Measurements from ENCODE around the gene SH3RF1. TPM values are rescaled to one million over a fixed set of nuclear protein-coding genes. Genes with fewer than 3 reads are reported as not detected.

Gene SH3RF1
- total and polyA plus RNA-seq, 2 of the 8 experiments (the other 6 are each of a cell fraction or from before 2014, with no cell fraction given), result 6.9 to 15.1 TPM

DNA sequence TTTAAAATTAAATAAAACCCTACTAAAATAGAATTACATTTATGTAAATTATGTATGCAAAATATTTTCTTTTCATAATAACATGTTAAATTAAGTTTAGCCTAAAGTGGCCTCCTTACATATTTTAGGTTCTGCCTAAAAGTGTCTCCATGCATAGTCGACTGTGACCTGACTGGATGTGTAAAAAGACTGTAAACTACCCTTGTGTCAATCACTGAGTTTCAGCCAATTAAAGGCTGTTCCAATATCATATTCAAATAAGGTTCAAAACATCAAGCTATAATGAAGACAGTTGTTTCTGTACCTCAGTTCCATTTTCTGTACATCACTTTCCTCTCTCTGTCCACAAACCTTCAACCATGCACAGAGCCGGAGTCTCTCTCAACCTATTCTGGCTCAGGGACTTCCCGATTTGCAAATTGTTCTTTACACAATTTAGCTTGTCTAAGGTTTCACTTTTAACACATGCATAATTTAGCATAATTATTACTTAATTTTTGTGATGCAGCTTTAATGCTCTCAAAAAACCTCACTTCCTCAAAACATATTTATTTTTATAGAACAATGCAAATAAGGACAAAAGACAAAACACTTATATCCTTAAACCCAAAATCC lies 60.1 kb downstream of the SH3RF1 start:
- Histone ChIP-seq H2AFZ (ENCODE audit: low read length) (no peak overlapping the region), H3K56ac (replicated peaks; ENCODE audit: insufficient read length, low read depth, low read length) (no peak overlapping the region), H3K4me2 (ENCODE audit: insufficient read depth in 1 of 2, low read depth in 2 of 2, low read length in 2 of 2) (no peak overlapping the region), H4K5ac (ENCODE audit: insufficient read length, low read depth, low read length) (no peak overlapping the region), H3K36me3 (ENCODE audit: control insufficient read depth in 2 of 4, insufficient read depth in 4 of 4, low read length in 3 of 4) (peaks cover 0 to 2% (median 0%) of the 10 kb centered on the region in 4 experiments; a peak in 2 of 8 replicates), H4K20me1 (replicated peaks in 1 of 2; ENCODE audit: control insufficient read depth in 1 of 2, insufficient read depth in 2 of 2, low read length in 2 of 2) (no peaks in the 10 kb centered on the region), H3K9ac (replicated peaks in 1 of 4; ENCODE audit: extremely low read depth in 1 of 4, low read depth in 3 of 4, low read length in 3 of 4) (no peak overlapping the region), H3K14ac (ENCODE audit: insufficient read length) (no peak overlapping the region), H3K18ac (ENCODE audit: extremely low read depth, low read length) (no peak overlapping the region), H2AK5ac (ENCODE audit: low read depth, low read length) (no peak overlapping the region), H3K79me1 (ENCODE audit: low read depth, low read length) (no peaks in the 10 kb centered on the region), H4K91ac (replicated peaks; ENCODE audit: insufficient read length, low read length) (no peak overlapping the region), H3K4me1 (replicated peaks in 1 of 4; ENCODE audit: control insufficient read depth in 3 of 4, insufficient read depth in 4 of 4, low read length in 3 of 4) (peaks cover 2 to 7% (median 4%) of the 10 kb centered on the region in 4 experiments; a peak in 6 of 7 replicates), H3K9me3 (ENCODE audit: insufficient read depth in 2 of 2, low read depth in 1 of 2, low read length in 1 of 2) (peaks cover 3 to 5% of the 10 kb centered on the region in 2 experiments; a peak in 2 of 4 replicates), H3K27ac (ENCODE audit: low read depth, low read length) (no peak overlapping the region), H3K79me2 (ENCODE audit: control insufficient read depth in 1 of 2, insufficient read depth in 2 of 2, low read length in 2 of 2) (peaks cover 0 to 8% of the 10 kb centered on the region in 2 experiments; a peak in 1 of 4 replicates), H2BK20ac (ENCODE audit: low read length) (no peak overlapping the region), H3K23me2 (ENCODE audit: low read depth, low read length) (no peaks in the 10 kb centered on the region), H3K23ac (ENCODE audit: insufficient read length) (no peak overlapping the region), H2BK120ac (replicated peaks; ENCODE audit: low read depth, low read length) (no peak overlapping the region), H3K4me3 (ENCODE audit: extremely low read depth in 1 of 4, insufficient read depth in 2 of 4, low read depth in 3 of 4, low read length in 4 of 4) (no peak overlapping the region), H3K4ac (replicated peaks; ENCODE audit: insufficient read length, low read depth, low read length) (no peak overlapping the region), H3K27me3 (replicated peaks in 1 of 4; ENCODE audit: control insufficient read depth in 3 of 4, extremely low read depth in 1 of 4, insufficient read depth in 3 of 4, low read length in 3 of 4) (no peaks in the 10 kb centered on the region), H2BK5ac (ENCODE audit: low read depth, low read length) (no peak overlapping the region), H4K8ac (ENCODE audit: extremely low read depth, insufficient read depth, low read length) (no peak overlapping the region), H2BK15ac (ENCODE audit: low read length) (no peak overlapping the region), H2BK12ac (ENCODE audit: low read depth, low read length) (no peak overlapping the region)
- TF ChIP-seq SIX5 (IDR thresholded peaks at IDR 0.05; ENCODE audit: low read depth, low read length) (no peak), BRCA1 (IDR thresholded peaks at IDR 0.05; ENCODE audit: low read depth, low read length) (no peak), GTF2F1 (IDR thresholded peaks at IDR 0.05; ENCODE audit: borderline replicate concordance, low read depth, low read length) (no peak), RAD21 (IDR thresholded peaks at IDR 0.05 in 1 of 2, conservative IDR thresholded peaks at IDR 0.05 in 1 of 2; ENCODE audit: low read depth in 2 of 2, low read length in 2 of 2) (no peak), NANOG (IDR thresholded peaks at IDR 0.05; ENCODE audit: insufficient read depth, low read depth, low read length, poor library complexity, severe bottlenecking) (no peak), FOSL1 (IDR thresholded peaks at IDR 0.05; ENCODE audit: insufficient read depth, low read depth, low read length) (no peak), JUND (IDR thresholded peaks at IDR 0.05; ENCODE audit: low read length) (no peak), PHF8 (conservative IDR thresholded peaks at IDR 0.05; ENCODE audit: low read depth, low read length) (no peak)
- TF ChIP-seq, protein P1, sequence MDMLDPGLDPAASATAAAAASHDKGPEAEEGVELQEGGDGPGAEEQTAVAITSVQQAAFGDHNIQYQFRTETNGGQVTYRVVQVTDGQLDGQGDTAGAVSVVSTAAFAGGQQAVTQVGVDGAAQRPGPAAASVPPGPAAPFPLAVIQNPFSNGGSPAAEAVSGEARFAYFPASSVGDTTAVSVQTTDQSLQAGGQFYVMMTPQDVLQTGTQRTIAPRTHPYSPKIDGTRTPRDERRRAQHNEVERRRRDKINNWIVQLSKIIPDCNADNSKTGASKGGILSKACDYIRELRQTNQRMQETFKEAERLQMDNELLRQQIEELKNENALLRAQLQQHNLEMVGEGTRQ (IDR thresholded peaks at IDR 0.05; ENCODE audit: low read length), result no peak
- POLR2A ChIA-PET (ENCODE audit: partially characterized antibody), result no interaction called here
- no peak for DNase-seq (ENCODE audit: low read depth in 1 of 2, low spot score in 2 of 2)
- WGBS, 2 experiments (ENCODE audit: extremely low coverage in 1 of 2, insufficient coverage in 1 of 2, insufficient read length in 1 of 2, insufficient replicate concordance in 2 of 2, low coverage in 1 of 2, low lambda C conversion rate in 2 of 2, missing lambda C conversion rate in 1 of 2), result 90% methylated on average over 3 of the region's 3 CpGs; no CpG with 5 or more reads in 1 of the 2 experiments
- CTCF ChIA-PET (ENCODE audit: partially characterized antibody), result no interaction called here
- FAIRE-seq, result no peak
